CD4-positive, alpha-beta T cell (primary cell): ENCODE results near the gene NXNL2. TPM values are rescaled to one million over a fixed set of nuclear protein-coding genes. Genes with fewer than 3 reads are reported as not detected.
A peak's percentile ranks its signal among the peaks of the same experiment; 100 is the strongest.

Experiments
- ATAC-seq: fragments of 200-7000 bp; cut with Tn5 transposase; one replicate; pipeline ENCODE4 v1.10.0; 2022; ENCODE audit warnings: mild to moderate bottlenecking; ENCODE audit not compliant: poor library complexity
- CTCF ChIA-PET: fragments of 350-600 bp; sonication (Branson Sonifier 250); formaldehyde crosslinking; loops from one replicate; lab custom pipeline; 2021; ENCODE audit warnings: antibody characterized with exemption, inconsistent platforms; lab: Charles Lee
- POLR2A ChIA-PET: fragments of 350-600 bp; sonication (Branson Sonifier 250); formaldehyde crosslinking; loops from one replicate; lab custom pipeline; 2021; ENCODE audit warnings: antibody characterized with exemption, inconsistent platforms; lab: Charles Lee
- DNase-seq, 14 experiments: peaks; one replicate each; pipeline ENCODE4 v3.0.0-alpha.2; 2013 to 2020; ENCODE audit warnings: mixed read lengths in 2 of 14
- H3K27ac ChIP-seq, 2 donors: one replicate each; pipeline versions ENCODE4 v1.5.1 to v1.7.0; 2013; ENCODE audit warnings: low read length in 2 of 2, low read depth in 1 of 2, mild to moderate bottlenecking in 1 of 2
- H3K27me3 ChIP-seq, 2 experiments: 1 replicate in 1 of 2; 2 replicates in 1 of 2; pipeline versions ENCODE4 v1.6.1 to v1.7.0; 2013; ENCODE audit warnings: low read length in 2 of 2, control low read depth in 1 of 2, mild to moderate bottlenecking in 1 of 2, moderate library complexity in 1 of 2; ENCODE audit not compliant: insufficient read depth in 2 of 2, control insufficient read depth in 1 of 2
- H3K36me3 ChIP-seq: one replicate; pipeline ENCODE4 v1.6.1; 2013; ENCODE audit warnings: low read length, control low read depth; ENCODE audit not compliant: insufficient read depth
- H3K4me1 ChIP-seq: one replicate; pipeline ENCODE4 v1.6.1; 2013; ENCODE audit warnings: low read length, control low read depth; ENCODE audit not compliant: insufficient read depth
- H3K4me3 ChIP-seq: one replicate; pipeline ENCODE4 v1.5.1; 2013; ENCODE audit warnings: mild to moderate bottlenecking, low read length, moderate library complexity
- H3K9me3 ChIP-seq, 2 experiments: 1 replicate in 1 of 2; 2 replicates in 1 of 2; pipeline versions ENCODE4 v1.6.1 to v1.7.0; 2013; ENCODE audit warnings: low read length in 2 of 2, mild to moderate bottlenecking in 2 of 2, control low read depth in 1 of 2, moderate library complexity in 1 of 2; ENCODE audit not compliant: control insufficient read depth in 1 of 2, insufficient read depth in 1 of 2
- H3K27ac Mint-ChIP-seq: one replicate; pipeline ENCODE4 v1.8.0; 2020; ENCODE audit warnings: mixed read lengths
- H3K27me3 Mint-ChIP-seq: one replicate; pipeline ENCODE4 v1.8.0; 2021; ENCODE audit warnings: mixed read lengths
- H3K36me3 Mint-ChIP-seq: one replicate; pipeline ENCODE4 v1.8.0; 2021; ENCODE audit warnings: low read depth, mixed read lengths
- H3K4me1 Mint-ChIP-seq: one replicate; pipeline ENCODE4 v1.8.0; 2021; ENCODE audit warnings: low read depth, mixed read lengths
- H3K4me3 Mint-ChIP-seq: one replicate; pipeline ENCODE4 v1.8.0; 2020; ENCODE audit warnings: mild to moderate bottlenecking, mixed read lengths
- H3K9me3 Mint-ChIP-seq: one replicate; pipeline ENCODE4 v1.8.0; 2020; ENCODE audit warnings: mixed read lengths
- intact Hi-C, 2 experiments: fragments of 100-400 bp; cut with DNase I in 1 of 2; cut with micrococcal nuclease in 1 of 2; formaldehyde crosslinking; loops; one replicate each; pipeline versions ENCODE4 v1.15.1 to v1.9.0; 2023 to 2025; cut with DNase I, micrococcal nuclease
- total RNA-seq, 174 experiments: library from RNA in 2 of 174; stranded (reverse) in 2 of 174; gene quantifications; one replicate each; pipeline ENCODE4 v1.2.3 and lab custom pipeline; 2021 to 2026
- TF ChIP-seq, protein P1 (sequence below): fragments of 200-600 bp; IDR thresholded peaks from one replicate; pipeline ENCODE4 v1.8.0; 2022; ENCODE audit warnings: antibody characterized with exemption, mild to moderate bottlenecking

Gene NXNL2
- total RNA-seq, 2 experiments from 2014 or later: not detected

DNA sequence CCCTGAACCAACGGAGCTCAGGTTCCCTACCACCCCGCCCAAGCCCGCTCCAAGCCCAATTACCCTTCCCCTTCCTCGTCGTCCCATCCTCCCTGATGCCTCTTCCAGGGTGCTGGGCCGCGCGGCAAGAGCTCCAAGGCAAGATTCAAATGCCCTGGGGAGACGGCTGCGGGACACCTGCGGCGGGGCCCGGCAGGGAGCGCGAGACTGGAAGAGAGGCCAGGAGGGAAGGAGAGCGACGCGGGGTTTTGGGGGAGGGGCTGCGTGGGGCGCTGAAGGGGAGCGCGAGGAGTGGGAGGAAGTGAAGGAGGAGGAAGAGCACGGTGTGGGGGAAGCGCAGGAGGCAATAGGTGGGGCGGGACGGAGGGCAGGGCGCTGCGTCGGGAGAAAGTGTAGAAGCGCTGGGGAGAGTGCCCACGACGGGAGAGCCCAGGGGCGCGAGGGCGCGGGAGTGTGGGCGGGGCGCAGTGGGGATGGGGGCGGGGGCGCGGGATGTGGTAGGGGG, 975 bp upstream of the NXNL2 start:
- TF ChIP-seq, protein P1, sequence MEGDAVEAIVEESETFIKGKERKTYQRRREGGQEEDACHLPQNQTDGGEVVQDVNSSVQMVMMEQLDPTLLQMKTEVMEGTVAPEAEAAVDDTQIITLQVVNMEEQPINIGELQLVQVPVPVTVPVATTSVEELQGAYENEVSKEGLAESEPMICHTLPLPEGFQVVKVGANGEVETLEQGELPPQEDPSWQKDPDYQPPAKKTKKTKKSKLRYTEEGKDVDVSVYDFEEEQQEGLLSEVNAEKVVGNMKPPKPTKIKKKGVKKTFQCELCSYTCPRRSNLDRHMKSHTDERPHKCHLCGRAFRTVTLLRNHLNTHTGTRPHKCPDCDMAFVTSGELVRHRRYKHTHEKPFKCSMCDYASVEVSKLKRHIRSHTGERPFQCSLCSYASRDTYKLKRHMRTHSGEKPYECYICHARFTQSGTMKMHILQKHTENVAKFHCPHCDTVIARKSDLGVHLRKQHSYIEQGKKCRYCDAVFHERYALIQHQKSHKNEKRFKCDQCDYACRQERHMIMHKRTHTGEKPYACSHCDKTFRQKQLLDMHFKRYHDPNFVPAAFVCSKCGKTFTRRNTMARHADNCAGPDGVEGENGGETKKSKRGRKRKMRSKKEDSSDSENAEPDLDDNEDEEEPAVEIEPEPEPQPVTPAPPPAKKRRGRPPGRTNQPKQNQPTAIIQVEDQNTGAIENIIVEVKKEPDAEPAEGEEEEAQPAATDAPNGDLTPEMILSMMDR: no peak
- H3K4me3 ChIP-seq: no peak overlapping the region
- no peak for ATAC-seq
- Mint-ChIP-seq H3K9me3 (no peaks in the 10 kb centered on the region), H3K27ac (no peak overlapping the region), H3K4me3 (peak overlapping the region; percentile 85), H3K4me1 (peaks cover 25% of the 10 kb centered on the region), H3K27me3 (peaks cover 21% of the 10 kb centered on the region), H3K36me3 (no peaks in the 10 kb centered on the region)
- intact Hi-C loops: no loop called here
- peaks cover 18% of the 10 kb centered on the region for H3K4me1 ChIP-seq
- peaks cover 0 to 12% of the 10 kb centered on the region in 2 experiments for H3K9me3 ChIP-seq
- POLR2A ChIA-PET: no interaction called here
- no peaks in the 10 kb centered on the region for H3K36me3 ChIP-seq
- H3K27ac ChIP-seq: no peak overlapping the region
- H3K27me3 ChIP-seq: peaks cover 25% of the 10 kb centered on the region in 2 experiments
- CTCF ChIA-PET: no interaction called here
- peak in 1 of 14 experiments; percentile 29 for DNase-seq

DNA sequence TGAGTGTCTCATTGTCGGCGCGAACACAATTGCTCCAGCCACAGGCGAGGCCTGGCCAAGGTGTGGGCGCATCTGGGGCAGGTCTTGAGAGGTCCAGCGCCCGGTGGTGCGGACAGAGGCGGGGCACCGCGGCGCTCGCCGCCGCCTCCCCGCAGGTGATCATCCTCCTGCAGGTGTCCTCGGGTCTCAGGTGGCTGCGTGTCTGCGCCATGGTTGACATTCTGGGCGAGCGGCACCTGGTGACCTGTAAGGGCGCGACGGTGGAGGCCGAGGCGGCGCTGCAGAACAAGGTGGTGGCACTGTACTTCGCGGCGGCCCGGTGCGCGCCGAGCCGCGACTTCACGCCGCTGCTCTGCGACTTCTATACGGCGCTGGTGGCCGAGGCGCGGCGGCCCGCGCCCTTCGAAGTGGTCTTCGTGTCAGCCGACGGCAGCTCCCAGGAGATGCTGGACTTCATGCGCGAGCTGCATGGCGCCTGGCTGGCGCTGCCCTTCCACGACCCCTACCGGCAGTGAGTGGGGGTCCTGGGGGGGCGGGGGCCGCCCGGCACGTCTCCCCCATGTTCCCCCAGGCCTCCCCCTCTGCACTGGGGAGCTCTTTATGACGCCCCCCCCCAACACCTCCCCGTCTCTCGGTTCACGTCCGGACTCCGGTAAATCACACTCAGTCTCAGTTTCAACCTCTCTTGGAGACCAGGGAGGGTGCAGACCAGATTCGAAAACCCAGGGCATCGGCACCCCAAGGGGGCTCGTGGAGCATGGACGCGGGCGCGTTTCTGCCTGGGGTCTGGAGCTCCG, 446 bp downstream of the NXNL2 start:
- peak overlapping the region; percentile 75 for H3K4me3 Mint-ChIP-seq
- TF ChIP-seq, protein P1: no peak
- intact Hi-C loops: loop anchor here in 1 of 2 experiments (5.0 kb wide), 1 partner anchor 143 kb away; no protein-coding TSS in a partner anchor
- Histone ChIP-seq H3K27ac (no peak overlapping the region), H3K27me3 (peaks cover 21 to 28% of the 10 kb centered on the region in 2 experiments), H3K4me1 (peaks cover 18% of the 10 kb centered on the region), H3K36me3 (no peaks in the 10 kb centered on the region), H3K4me3 (peak overlapping the region; percentile 43), H3K9me3 (peaks cover 0 to 12% of the 10 kb centered on the region in 2 experiments)
- ChIA-PET CTCF (no interaction called here), POLR2A (no interaction called here)
- ATAC-seq (peak; percentile 27), DNase-seq (peak in 5 of 14 experiments; percentile 3 to 35 (median 22))
- H3K4me1 Mint-ChIP-seq: peaks cover 25% of the 10 kb centered on the region
- no peaks in the 10 kb centered on the region for H3K36me3 Mint-ChIP-seq
- no peak overlapping the region for H3K27ac Mint-ChIP-seq
- peaks cover 24% of the 10 kb centered on the region for H3K27me3 Mint-ChIP-seq
- H3K9me3 Mint-ChIP-seq: no peaks in the 10 kb centered on the region

DNA sequence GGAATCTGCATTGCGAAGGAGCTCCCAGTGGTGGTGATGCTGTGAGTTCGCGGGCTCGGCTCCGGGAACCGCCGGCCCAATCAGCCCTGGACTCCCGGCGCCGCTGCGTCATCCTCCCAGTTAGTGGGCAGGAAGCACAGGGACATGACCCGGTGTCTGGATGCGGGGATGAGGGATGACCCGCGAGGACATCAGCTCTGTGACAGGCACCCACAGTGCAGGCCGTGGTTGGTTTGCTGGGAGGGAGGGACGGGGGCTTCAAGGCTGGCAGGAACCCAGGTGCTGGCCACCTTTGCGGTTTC, 996 bp downstream of the NXNL2 start:
- Mint-ChIP-seq H3K4me3 (peak overlapping the region; percentile 60), H3K4me1 (peaks cover 25% of the 10 kb centered on the region), H3K27ac (no peak overlapping the region), H3K36me3 (no peaks in the 10 kb centered on the region), H3K9me3 (no peaks in the 10 kb centered on the region), H3K27me3 (peaks cover 26% of the 10 kb centered on the region)
- H3K27me3 ChIP-seq: peaks cover 19 to 28% of the 10 kb centered on the region in 2 experiments
- no peak for DNase-seq
- CTCF ChIA-PET: no interaction called here
- no peaks in the 10 kb centered on the region for H3K36me3 ChIP-seq
- intact Hi-C loops: loop anchor here in 1 of 2 experiments (5.0 kb wide), 1 partner anchor 144 kb away; no protein-coding TSS in a partner anchor
- POLR2A ChIA-PET: no interaction called here
- peaks cover 18% of the 10 kb centered on the region for H3K4me1 ChIP-seq
- H3K27ac ChIP-seq: no peak overlapping the region
- peaks cover 0 to 12% of the 10 kb centered on the region in 2 experiments for H3K9me3 ChIP-seq
- ATAC-seq: no peak
- TF ChIP-seq, protein P1: no peak
- H3K4me3 ChIP-seq: peak overlapping the region; percentile 43
